SK-N-MC (cell line): Measurements from ENCODE around the gene IFNGR2.
"Not testable (repeated sequence)": the region's sequence is repeated elsewhere in the genome, so short reads cannot be mapped to it uniquely, and the experiment has no call there.

Experiments used
- DNase-seq: peaks from one replicate; pipeline ENCODE4 v3.0.0-alpha.2; 2011; ENCODE audit warnings: low read depth, low spot score
- H3K27ac ChIP-seq: fragments of 200-600 bp; sonication (generic); 2 replicates; pipeline ENCODE4 v1.5.1; 2016; ENCODE audit warnings: mixed run types
- H3K36me3 ChIP-seq: fragments of 200-600 bp; sonication (generic); 2 replicates; pipeline ENCODE4 v1.6.1; 2017; ENCODE audit warnings: antibody characterized with exemption, low read length, mixed read lengths; ENCODE audit not compliant: insufficient read depth
- H3K4me3 ChIP-seq: fragments of 200-600 bp; sonication (generic); 2 replicates; pipeline ENCODE4 v1.5.1; 2016
- H3K9ac ChIP-seq: fragments of 200-600 bp; sonication (generic); 2 replicates; pipeline ENCODE4 v1.8.0; 2017; ENCODE audit warnings: mixed run types, mixed read lengths; ENCODE audit not compliant: insufficient read length
- H3K9me3 ChIP-seq: fragments of 200-600 bp; sonication (generic); 2 replicates; pipeline ENCODE4 v1.6.1; 2017; ENCODE audit warnings: low read depth, mild to moderate bottlenecking, antibody characterized with exemption, low read length, moderate library complexity, mixed read lengths
- EZH2 ChIP-seq: fragments of 200-600 bp; sonication (generic); IDR thresholded peaks from one replicate; pipeline ENCODE4 v1.6.1; 2017; ENCODE audit warnings: antibody characterized with exemption
- FOXP2 ChIP-seq: optimal IDR thresholded peaks from 2 replicates; pipeline ENCODE3; 2011; ENCODE audit warnings: mild to moderate bottlenecking, moderate library complexity; ENCODE audit not compliant: insufficient read depth; ENCODE audit errors: extremely low read length, control extremely low read depth
- POLR2AphosphoS5 ChIP-seq: IDR thresholded peaks from 2 replicates; pipeline ENCODE4 v1.6.1; 2012; ENCODE audit warnings: mild to moderate bottlenecking, low read depth, low read length, borderline replicate concordance

IFNGR2 gene

DNA sequence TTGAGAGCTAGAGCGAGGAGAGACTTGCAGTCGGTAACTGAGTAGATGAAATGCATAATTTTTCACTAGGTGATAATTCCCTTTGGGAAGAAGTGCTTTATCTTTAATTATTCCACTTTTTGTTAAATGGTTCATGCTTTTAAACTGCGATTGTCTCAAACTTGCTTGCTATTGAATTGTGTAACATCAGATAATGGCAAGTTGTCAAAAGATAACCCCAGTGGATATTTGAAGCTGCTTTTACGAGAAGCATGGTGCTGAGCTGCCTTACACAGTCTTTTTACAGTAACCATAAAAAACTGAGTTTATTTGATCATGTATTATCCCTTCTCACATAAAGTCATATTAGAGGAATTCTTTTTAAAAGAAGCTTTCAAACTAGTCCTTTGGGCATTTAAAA lies 46.4 kb downstream of the IFNGR2 start:
- TF ChIP-seq POLR2AphosphoS5 (no peak), EZH2 (no peak), FOXP2 (no peak)
- H3K4me3 ChIP-seq = no peak overlapping the region
- H3K9ac ChIP-seq = no peak overlapping the region
- DNase-seq = no peak
- no peaks in the 10 kb centered on the region for H3K36me3 ChIP-seq
- H3K27ac ChIP-seq = no peak overlapping the region
- no peaks in the 10 kb centered on the region for H3K9me3 ChIP-seq

- no peak for DNase-seq
- H3K9me3 ChIP-seq = no peaks in the 10 kb centered on the region
- no peak overlapping the region for H3K9ac ChIP-seq
- H3K4me3 ChIP-seq = no peak overlapping the region
- H3K27ac ChIP-seq = no peak overlapping the region
- no peaks in the 10 kb centered on the region for H3K36me3 ChIP-seq
- TF ChIP-seq EZH2 (no peak), FOXP2 (no peak), POLR2AphosphoS5 (no peak)
These were observed 48.4 kb downstream of the IFNGR2 start for GRCh38 chr21:33451634-33452071.

DNA sequence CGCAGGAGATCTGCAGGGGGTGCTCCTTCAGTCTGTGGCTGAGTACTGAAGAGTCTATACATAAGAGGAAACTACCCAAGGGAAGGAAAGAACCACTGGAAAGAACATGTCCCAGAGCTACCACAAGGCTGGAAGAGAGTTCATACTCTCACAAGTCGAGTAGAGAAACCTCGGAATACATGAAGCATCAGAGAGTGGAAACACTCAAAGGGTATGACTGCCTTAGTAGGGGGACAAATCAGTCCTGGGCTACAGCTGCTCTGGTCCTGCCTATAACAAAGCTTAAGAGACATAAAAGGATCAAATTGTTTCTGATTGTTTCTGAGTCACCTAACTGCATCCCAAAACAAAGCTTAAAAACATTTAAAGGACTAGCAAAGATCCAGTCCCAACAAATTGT lies 49.1 kb downstream of the IFNGR2 start:
- DNase-seq = no peak
- Histone ChIP-seq H3K9ac (no peak overlapping the region), H3K4me3 (no peak overlapping the region)

DNA sequence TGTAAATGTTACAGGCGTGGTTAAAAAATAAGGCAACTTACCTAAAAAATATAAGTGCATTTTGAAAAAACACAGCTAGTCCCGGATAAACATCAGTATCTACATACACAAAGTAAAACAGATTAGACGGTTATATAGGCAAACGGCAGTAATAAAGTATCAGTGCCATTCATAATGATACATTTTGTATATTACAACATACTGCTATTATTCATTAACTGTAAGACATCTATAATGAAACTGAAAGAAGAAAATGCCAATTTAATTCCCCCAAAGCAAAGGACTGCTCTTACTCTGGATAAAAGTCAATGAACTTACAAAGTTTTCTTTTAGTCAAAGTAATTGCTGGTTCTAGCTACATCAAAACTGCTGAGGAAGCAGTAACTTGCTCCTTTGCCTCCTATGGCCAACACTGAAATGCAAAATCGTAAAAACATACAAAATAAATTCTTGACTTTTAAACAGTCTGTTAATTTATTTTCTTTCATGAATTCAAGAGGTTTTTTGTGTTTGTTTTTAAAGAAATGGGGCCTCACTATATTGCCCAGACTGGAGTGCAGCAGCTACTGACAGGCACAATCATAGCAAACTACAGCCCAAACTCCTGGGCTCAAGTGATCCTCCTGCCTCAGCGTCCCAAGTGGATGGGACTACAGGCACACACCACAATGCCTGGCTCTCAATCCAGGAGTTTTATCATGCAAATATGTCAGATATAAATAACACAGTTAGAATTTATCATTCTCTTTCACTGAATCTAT lies 52.7 kb downstream of the IFNGR2 start:
- Histone ChIP-seq H3K4me3 (no peak overlapping the region), H3K9me3 (no peaks in the 10 kb centered on the region), H3K27ac (no peak overlapping the region), H3K9ac (no peak overlapping the region), H3K36me3 (no peaks in the 10 kb centered on the region)
- no peak for DNase-seq
- TF ChIP-seq EZH2 = no peak
- no peak for TF ChIP-seq FOXP2
- no peak for TF ChIP-seq POLR2AphosphoS5

More for the DNA sequence above, 49.1 kb downstream of the IFNGR2 start:
- no peak for TF ChIP-seq EZH2
- TF ChIP-seq FOXP2 = no peak
- TF ChIP-seq POLR2AphosphoS5 = no peak
- Histone ChIP-seq H3K9me3 (no peaks in the 10 kb centered on the region), H3K27ac (no peak overlapping the region), H3K36me3 (no peaks in the 10 kb centered on the region)

DNA sequence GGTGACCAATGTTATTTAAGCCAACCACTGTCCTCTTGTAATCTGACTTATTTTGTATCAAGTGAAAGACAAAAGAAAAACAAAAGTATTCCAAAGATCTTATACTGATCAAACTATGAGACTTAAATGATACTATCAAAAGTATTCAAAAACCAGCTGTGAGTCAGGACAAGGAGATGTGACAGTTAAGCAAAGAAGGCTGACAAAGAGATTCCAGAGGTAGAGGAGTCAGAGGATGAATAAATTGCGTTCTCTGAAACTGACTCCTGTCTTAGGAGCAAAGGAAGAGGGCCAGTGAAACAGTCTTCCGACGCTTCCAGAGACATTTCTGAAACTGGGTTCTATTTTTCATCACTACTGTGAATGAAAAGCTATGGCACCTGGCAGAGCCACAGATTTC lies 55.6 kb downstream of the IFNGR2 start:
- no peaks in the 10 kb centered on the region for H3K36me3 ChIP-seq

DNA sequence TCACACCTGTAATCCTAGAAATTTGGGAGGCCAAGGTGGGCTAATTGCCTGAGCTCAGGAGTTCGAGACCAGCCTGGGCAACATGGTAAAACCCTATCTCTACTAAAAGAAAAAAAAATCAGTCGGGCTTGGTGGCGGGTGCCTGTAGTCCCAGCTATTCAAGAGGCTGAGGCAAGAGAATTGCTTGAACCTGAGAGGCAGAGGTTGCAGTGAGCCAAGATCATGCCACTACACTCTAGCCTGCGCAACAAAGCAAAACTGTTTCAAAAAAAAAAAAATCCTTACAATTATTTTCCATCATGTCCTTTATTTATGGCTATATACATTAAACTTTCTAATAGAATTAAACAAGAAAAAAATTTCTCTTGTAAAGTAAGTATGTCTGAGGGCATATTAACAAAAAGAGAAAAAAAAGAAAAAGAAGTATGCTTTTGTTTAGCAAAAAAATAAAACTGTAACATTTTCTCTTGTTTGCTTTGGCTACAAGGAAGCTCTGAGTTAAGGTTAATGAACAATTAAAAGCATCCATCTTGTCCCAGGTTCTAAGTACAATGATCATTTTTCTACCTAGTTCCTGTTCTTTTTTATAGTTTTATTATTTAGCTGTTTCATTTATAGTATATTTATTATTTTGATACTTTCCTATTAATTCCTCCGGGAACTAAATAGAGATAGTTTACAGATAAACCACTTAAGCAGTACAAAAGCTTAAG lies 58.5 kb downstream of the IFNGR2 start:
- no peaks in the 10 kb centered on the region for H3K36me3 ChIP-seq
- H3K4me3 ChIP-seq = no peak overlapping the region
- H3K9me3 ChIP-seq = no peaks in the 10 kb centered on the region
- H3K27ac ChIP-seq = no peak overlapping the region
- no peak overlapping the region for H3K9ac ChIP-seq
- DNase-seq = no peak
- TF ChIP-seq POLR2AphosphoS5 = no peak
- TF ChIP-seq EZH2 = no peak
- no peak for TF ChIP-seq FOXP2

More for the DNA sequence above, 55.6 kb downstream of the IFNGR2 start:
- H3K4me3 ChIP-seq = no peak overlapping the region
- H3K27ac ChIP-seq = no peak overlapping the region
- no peaks in the 10 kb centered on the region for H3K9me3 ChIP-seq
- no peak for DNase-seq
- TF ChIP-seq POLR2AphosphoS5 (no peak), EZH2 (no peak), FOXP2 (no peak)
- H3K9ac ChIP-seq = no peak overlapping the region

- H3K9ac ChIP-seq, H3K36me3 ChIP-seq, H3K4me3 ChIP-seq: not testable (repeated sequence)
These were observed 66.0 kb downstream of the IFNGR2 start for GRCh38 chr21:33469183-33469582.

DNA sequence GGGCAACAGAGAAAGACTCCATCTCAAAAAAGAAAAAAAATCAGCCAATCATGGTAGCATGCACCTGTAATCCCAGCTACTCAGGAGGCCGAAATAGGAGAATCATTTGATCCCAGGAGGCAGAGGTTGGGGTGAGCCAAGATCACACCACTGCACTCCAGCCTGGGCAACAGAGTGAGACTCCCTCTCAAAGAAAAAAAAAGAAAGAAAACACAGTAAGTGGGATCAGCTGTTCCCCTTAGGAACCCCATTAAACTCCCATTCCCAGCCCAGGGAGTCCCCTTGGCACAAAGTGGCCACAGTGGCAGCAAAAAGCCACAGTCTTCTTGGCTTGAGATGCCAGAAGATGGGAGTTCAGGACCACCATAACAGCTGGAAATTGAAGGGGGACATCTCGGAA lies 67.5 kb downstream of the IFNGR2 start:
- H3K27ac ChIP-seq = no peak overlapping the region
- no peak overlapping the region for H3K9ac ChIP-seq
- no peaks in the 10 kb centered on the region for H3K36me3 ChIP-seq
- no peaks in the 10 kb centered on the region for H3K9me3 ChIP-seq
- no peak for DNase-seq
- H3K4me3 ChIP-seq = no peak overlapping the region
- TF ChIP-seq POLR2AphosphoS5 (no peak), FOXP2 (no peak), EZH2 (no peak)

More at GRCh38 chr21:33469183-33469582, 66.0 kb downstream of the IFNGR2 start:
- not testable (repeated sequence) for DNase-seq, H3K9me3 ChIP-seq, H3K27ac ChIP-seq
